SU-DHL-6 (cell line): ENCODE data around the gene KRT79.

ENCODE experiments used
- H2AFZ ChIP-seq: fragments of 200-600 bp; sonication (generic); 2 replicates; pipeline ENCODE4 v1.6.1; 2014; ENCODE audit warnings: low read depth, mild to moderate bottlenecking, moderate library complexity, mixed read lengths, antibody characterized with exemption, low read length; ENCODE audit not compliant: severe bottlenecking
- H3F3A ChIP-seq: fragments of 200-600 bp; shearing (Covaris generic); 2 replicates; pipeline ENCODE4 v1.6.0; 2016; ENCODE audit warnings: antibody characterized with exemption, mild to moderate bottlenecking; ENCODE audit not compliant: insufficient read depth
- H3K27ac ChIP-seq: fragments of 200-600 bp; sonication (generic); 2 replicates; pipeline ENCODE4 v1.5.1; 2016; ENCODE audit warnings: low read depth, mild to moderate bottlenecking, low read length, moderate library complexity, mixed read lengths
- H3K27me3 ChIP-seq: fragments of 200-600 bp; sonication (generic), shearing (Covaris generic); 2 replicates; pipeline ENCODE4 v1.6.0; 2014; ENCODE audit warnings: mild to moderate bottlenecking, low read length
- H3K36me3 ChIP-seq: fragments of 200-600 bp; sonication (generic); 2 replicates; pipeline ENCODE4 v1.6.1; 2014; ENCODE audit warnings: mild to moderate bottlenecking, low read length, mixed read lengths
- H3K4me2 ChIP-seq: fragments of 300-600, 200-600 bp; shearing (Covaris generic), sonication (generic); 2 replicates; pipeline ENCODE4 v1.6.0; 2014; ENCODE audit warnings: low read length, low read depth, mild to moderate bottlenecking; ENCODE audit not compliant: poor library complexity, severe bottlenecking
- H3K4me3 ChIP-seq: fragments of 200-600 bp; sonication (generic); 2 replicates; pipeline ENCODE4 v1.5.1; 2014; ENCODE audit warnings: antibody characterized with exemption, low read length, mild to moderate bottlenecking, mixed read lengths; ENCODE audit not compliant: insufficient read depth, poor library complexity, severe bottlenecking
- H3K79me2 ChIP-seq: fragments of 200-600 bp; sonication (generic); 2 replicates; pipeline ENCODE4 v1.6.1; 2014; ENCODE audit warnings: mild to moderate bottlenecking, low read length, moderate library complexity; ENCODE audit not compliant: insufficient read depth
- H3K9ac ChIP-seq: fragments of 200-600 bp; sonication (generic); 2 replicates; pipeline ENCODE4 v1.7.0; 2014; ENCODE audit warnings: mild to moderate bottlenecking, low read length
- H3K9me2 ChIP-seq: fragments of 200-600 bp; sonication (generic); replicated peaks from 2 replicates; pipeline ENCODE4 v1.6.1; 2014; ENCODE audit warnings: low read length; ENCODE audit not compliant: insufficient read depth
- H3K9me3 ChIP-seq: fragments of 200-600 bp; sonication (generic); 2 replicates; pipeline ENCODE4 v1.6.1; 2014; ENCODE audit warnings: low read length, mixed read lengths; ENCODE audit not compliant: insufficient read depth
- H4K20me1 ChIP-seq: fragments of 200-600 bp; sonication (generic); 2 replicates; pipeline ENCODE4 v1.6.1; 2014; ENCODE audit warnings: low read depth, mild to moderate bottlenecking, antibody characterized with exemption, low read length, moderate library complexity, mixed read lengths
- EZH2phosphoT487 ChIP-seq: fragments of 200-600 bp; sonication (generic), shearing (Covaris generic); conservative IDR thresholded peaks from 2 replicates; pipeline ENCODE4 v1.6.1; 2018; ENCODE audit warnings: mild to moderate bottlenecking, antibody characterized with exemption, low read length, moderate library complexity, mixed read lengths
- TF ChIP-seq, protein P1 (sequence below): fragments of 200-600 bp; sonication (generic); IDR thresholded peaks from one replicate; pipeline ENCODE4 v1.5.1; 2017; ENCODE audit warnings: antibody characterized with exemption, mild to moderate bottlenecking, low read length, moderate library complexity; ENCODE audit not compliant: insufficient read depth, poor library complexity, severe bottlenecking

KRT79 gene

DNA sequence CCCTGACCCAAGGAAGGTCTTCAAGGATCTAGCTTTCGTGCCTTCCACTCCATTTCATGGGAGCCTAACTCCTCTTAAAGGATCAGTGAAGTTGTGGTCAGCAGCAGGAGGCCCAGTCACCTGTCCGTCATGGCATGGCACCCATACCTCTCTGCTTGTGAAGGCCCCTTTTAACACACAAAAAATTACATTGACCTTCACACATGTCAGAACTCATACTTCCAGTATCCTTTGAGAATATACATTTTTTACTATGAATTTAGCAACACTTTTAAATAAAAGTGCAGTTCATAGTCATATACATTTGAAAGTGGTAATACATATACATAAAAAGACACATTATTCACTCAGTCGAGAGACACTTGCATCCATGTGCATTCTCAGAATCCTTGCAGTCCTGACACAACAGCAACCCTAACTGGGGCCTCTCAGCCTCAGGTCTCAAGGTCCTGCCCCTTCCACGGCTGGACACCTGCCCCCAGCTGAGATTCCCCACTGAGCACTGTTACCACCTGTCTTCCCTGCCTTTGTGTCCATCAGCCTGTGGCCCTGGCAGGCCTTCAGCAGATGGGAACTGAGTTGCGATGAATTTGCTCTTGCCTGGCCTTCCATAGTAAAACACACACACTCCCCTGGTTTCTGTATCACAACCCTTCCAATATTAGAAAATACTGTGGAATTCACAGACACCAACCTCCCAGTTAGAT is 34.5 kb downstream of the KRT79 start:
- H3K36me3 ChIP-seq = no peaks in the 10 kb centered on the region
- no peaks in the 10 kb centered on the region for H3K9me3 ChIP-seq
- no peak overlapping the region for H3K27ac ChIP-seq
- H3F3A ChIP-seq = no peaks in the 10 kb centered on the region
- TF ChIP-seq EZH2phosphoT487 = no peak
- TF ChIP-seq, protein P1, sequence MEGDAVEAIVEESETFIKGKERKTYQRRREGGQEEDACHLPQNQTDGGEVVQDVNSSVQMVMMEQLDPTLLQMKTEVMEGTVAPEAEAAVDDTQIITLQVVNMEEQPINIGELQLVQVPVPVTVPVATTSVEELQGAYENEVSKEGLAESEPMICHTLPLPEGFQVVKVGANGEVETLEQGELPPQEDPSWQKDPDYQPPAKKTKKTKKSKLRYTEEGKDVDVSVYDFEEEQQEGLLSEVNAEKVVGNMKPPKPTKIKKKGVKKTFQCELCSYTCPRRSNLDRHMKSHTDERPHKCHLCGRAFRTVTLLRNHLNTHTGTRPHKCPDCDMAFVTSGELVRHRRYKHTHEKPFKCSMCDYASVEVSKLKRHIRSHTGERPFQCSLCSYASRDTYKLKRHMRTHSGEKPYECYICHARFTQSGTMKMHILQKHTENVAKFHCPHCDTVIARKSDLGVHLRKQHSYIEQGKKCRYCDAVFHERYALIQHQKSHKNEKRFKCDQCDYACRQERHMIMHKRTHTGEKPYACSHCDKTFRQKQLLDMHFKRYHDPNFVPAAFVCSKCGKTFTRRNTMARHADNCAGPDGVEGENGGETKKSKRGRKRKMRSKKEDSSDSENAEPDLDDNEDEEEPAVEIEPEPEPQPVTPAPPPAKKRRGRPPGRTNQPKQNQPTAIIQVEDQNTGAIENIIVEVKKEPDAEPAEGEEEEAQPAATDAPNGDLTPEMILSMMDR = no peak
- H3K4me3 ChIP-seq = no peak overlapping the region
- H3K79me2 ChIP-seq = no peaks in the 10 kb centered on the region
- peaks cover 3% of the 10 kb centered on the region; the same call in 1 of the 2 replicates for H3K27me3 ChIP-seq
- H2AFZ ChIP-seq = no peak overlapping the region
- H4K20me1 ChIP-seq = no peaks in the 10 kb centered on the region
- no peak overlapping the region for H3K4me2 ChIP-seq
- H3K9me2 ChIP-seq = no peaks in the 10 kb centered on the region
- H3K9ac ChIP-seq = no peak overlapping the region

DNA sequence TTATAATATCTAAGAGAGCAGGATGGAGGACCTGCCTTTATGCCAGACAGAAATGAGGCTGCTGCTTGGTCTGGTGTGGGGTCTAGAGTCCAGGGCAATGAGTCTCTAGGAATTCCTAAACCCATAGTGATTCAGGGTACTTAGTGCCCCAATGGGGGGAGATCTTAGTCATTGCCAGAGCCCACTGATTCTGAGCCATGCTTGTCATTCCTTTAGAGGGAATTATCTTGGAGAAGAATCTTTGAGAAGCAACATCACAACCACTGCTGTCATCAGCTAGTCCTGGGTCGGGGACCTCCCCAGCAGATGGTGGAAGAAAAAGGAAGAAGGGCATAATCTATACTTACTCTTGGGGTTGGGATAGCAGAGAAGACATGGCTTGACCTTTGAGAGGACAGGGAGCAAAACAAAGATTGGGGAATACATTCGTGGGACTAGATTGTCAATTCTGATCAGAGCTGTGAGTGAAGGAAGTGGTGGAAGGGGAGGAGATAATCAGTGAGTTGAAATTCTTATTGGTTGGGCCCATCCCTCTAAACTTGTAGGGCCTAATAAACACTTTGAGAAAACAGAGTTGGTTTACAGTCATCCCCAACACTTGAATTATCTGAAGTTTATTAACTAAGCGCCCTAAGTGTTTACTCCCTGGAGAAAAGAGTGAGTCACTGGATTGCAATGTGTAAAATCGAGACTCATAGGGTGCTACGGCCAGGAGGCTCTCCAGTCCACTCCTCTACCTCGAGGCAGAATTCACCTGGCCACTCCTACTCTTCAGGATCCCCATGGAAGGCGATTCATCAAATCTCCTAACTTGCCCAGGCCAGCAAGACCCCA is 35.2 kb downstream of the KRT79 start:
- Histone ChIP-seq H3K4me2 (no peak overlapping the region), H3K9ac (no peak overlapping the region), H3K9me2 (no peaks in the 10 kb centered on the region), H3K4me3 (no peak overlapping the region), H3K79me2 (no peaks in the 10 kb centered on the region), H3F3A (no peaks in the 10 kb centered on the region), H3K27me3 (peaks cover 3% of the 10 kb centered on the region; the same call in 1 of the 2 replicates), H4K20me1 (no peaks in the 10 kb centered on the region), H3K9me3 (no peaks in the 10 kb centered on the region), H2AFZ (no peak overlapping the region), H3K36me3 (no peaks in the 10 kb centered on the region), H3K27ac (no peak overlapping the region)
- TF ChIP-seq, protein P1 = no peak
- TF ChIP-seq EZH2phosphoT487 = no peak

DNA sequence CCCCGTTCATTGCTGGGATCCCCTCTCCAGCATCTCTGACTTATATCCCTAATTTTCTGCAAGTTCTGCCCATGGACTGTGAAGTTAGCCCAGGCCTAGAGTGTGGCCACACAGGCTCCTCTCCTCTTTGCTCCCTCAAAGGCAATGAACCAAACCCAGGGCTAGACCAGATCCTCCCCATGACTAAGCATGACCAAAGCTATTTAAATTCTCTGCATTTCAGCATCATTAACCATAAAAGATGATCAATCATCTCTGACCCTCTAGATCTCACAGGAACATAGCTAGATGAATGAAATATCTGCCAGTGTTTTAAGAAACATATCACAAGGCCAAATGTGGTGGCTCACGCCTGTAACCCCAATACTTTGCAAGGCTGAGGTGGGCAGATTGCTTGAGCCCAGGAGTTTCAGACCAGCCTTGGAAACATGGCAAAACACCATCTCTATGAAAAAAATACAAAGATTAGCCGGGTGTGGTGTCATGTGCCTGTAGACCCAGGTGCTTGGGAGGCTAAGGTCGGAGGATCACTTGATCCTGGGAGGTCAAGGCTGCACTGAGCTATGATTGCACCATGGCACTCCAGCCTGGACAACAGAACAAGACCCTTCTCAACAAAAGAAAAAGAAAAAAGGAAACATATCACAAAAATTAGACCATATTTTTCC is 36.0 kb downstream of the KRT79 start:
- Histone ChIP-seq H3K9me2 (no peaks in the 10 kb centered on the region), H3K27me3 (peaks cover 3% of the 10 kb centered on the region; the same call in 1 of the 2 replicates), H2AFZ (no peak overlapping the region), H3K79me2 (no peaks in the 10 kb centered on the region), H3K4me2 (no peak overlapping the region), H3K9ac (no peak overlapping the region), H3K27ac (no peak overlapping the region), H3K9me3 (no peaks in the 10 kb centered on the region), H3K4me3 (no peak overlapping the region), H3F3A (no peaks in the 10 kb centered on the region), H3K36me3 (no peaks in the 10 kb centered on the region), H4K20me1 (no peaks in the 10 kb centered on the region)
- TF ChIP-seq EZH2phosphoT487 = no peak
- TF ChIP-seq, protein P1 = no peak
